PC-3 (cell line): ENCODE results near the gene ZNF576. TPM values are rescaled to one million over a fixed set of nuclear protein-coding genes. Genes with fewer than 3 reads are reported as not detected.

ENCODE experiments used
- ATAC-seq: fragments of 200-7000 bp; cut with Tn5 transposase; 2 replicates; pipeline ENCODE4 v1.9.1; 2020; ENCODE audit warnings: mild to moderate bottlenecking, moderate library complexity
- BruUV-seq: library from RNA; stranded (reverse); fragments of 400-500 nt; replicated peaks from 2 replicates; lab custom pipeline; 2021; lab: Mats Ljungman, UMichigan
- CTCF ChIA-PET: fragments of 300-600 bp; sonication (Branson Sonifier 250); formaldehyde crosslinking; loops from one replicate; lab custom pipeline; 2022; ENCODE audit warnings: antibody characterized with exemption; lab: Charles Lee
- POLR2A ChIA-PET: fragments of 300-600 bp; sonication (Branson Sonifier 250); formaldehyde crosslinking; loops from one replicate; lab custom pipeline; 2022; ENCODE audit warnings: antibody characterized with exemption; ENCODE audit not compliant: unreplicated experiment; lab: Charles Lee
- DNase-seq: peaks from one replicate; pipeline ENCODE4 v3.0.0-alpha.2; 2015
- H2AFZ ChIP-seq: fragments of 300-600 bp; sonication (generic); 2 replicates; pipeline ENCODE4 v1.6.0; 2016; ENCODE audit warnings: antibody characterized with exemption, low read length
- H3F3A ChIP-seq: fragments of 300-600 bp; sonication (generic); one replicate; pipeline ENCODE4 v1.6.0; 2017; ENCODE audit warnings: antibody characterized with exemption, low read length, control low read depth, mild to moderate bottlenecking; ENCODE audit not compliant: unreplicated experiment
- H3K27ac ChIP-seq: fragments of 300-600 bp; sonication (generic); 2 replicates; pipeline ENCODE4 v1.5.1; 2016; ENCODE audit warnings: mild to moderate bottlenecking, low read length
- H3K27me3 ChIP-seq: fragments of 300-600 bp; sonication (generic); 2 replicates; pipeline ENCODE4 v1.6.1; 2016; ENCODE audit warnings: low read length, mixed read lengths
- H3K36me3 ChIP-seq: fragments of 300-600 bp; sonication (generic); 2 replicates; pipeline ENCODE4 v1.6.1; 2016; ENCODE audit warnings: low read depth, mixed run types, low read length, mixed read lengths
- H3K4me1 ChIP-seq: fragments of 300-600 bp; sonication (generic); 2 replicates; pipeline ENCODE4 v1.5.1; 2016; ENCODE audit warnings: low read length; ENCODE audit not compliant: insufficient read depth
- H3K4me2 ChIP-seq: fragments of 300-600 bp; sonication (generic); 2 replicates; pipeline ENCODE4 v1.6.0; 2016; ENCODE audit warnings: low read length
- H3K4me3 ChIP-seq: fragments of 300-600 bp; sonication (generic); 2 replicates; pipeline ENCODE4 v1.5.1; 2016; ENCODE audit warnings: mild to moderate bottlenecking, low read length, mixed read lengths
- H3K79me2 ChIP-seq: fragments of 300-600 bp; sonication (generic); 2 replicates; pipeline ENCODE4 v1.6.1; 2017; ENCODE audit warnings: low read length, mixed read lengths
- H3K9ac ChIP-seq: fragments of 300-600 bp; sonication (generic); 2 replicates; pipeline ENCODE4 v1.6.0; 2016; ENCODE audit warnings: mild to moderate bottlenecking, low read length
- H3K9me2 ChIP-seq: fragments of 300-600 bp; sonication (generic); replicated peaks from 2 replicates; pipeline ENCODE4 v1.6.1; 2016; ENCODE audit warnings: mixed run types, low read length, mixed read lengths
- H3K9me3 ChIP-seq: fragments of 300-600 bp; sonication (generic); 2 replicates; pipeline ENCODE4 v1.6.1; 2016; ENCODE audit warnings: low read length, mixed read lengths
- H4K20me1 ChIP-seq: fragments of 300-600 bp; sonication (generic); 2 replicates; pipeline ENCODE4 v1.6.1; 2016; ENCODE audit warnings: low read length, mixed read lengths
- EZH2 ChIP-seq: fragments of 300-600 bp; sonication (generic); IDR thresholded peaks from one replicate; pipeline ENCODE4 v1.6.1; 2017; ENCODE audit warnings: antibody characterized with exemption, mild to moderate bottlenecking, low read length; ENCODE audit not compliant: unreplicated experiment
- EZH2phosphoT487 ChIP-seq: fragments of 300-600 bp; sonication (generic); IDR thresholded peaks from 2 replicates; pipeline ENCODE4 v1.6.1; 2018; ENCODE audit warnings: mild to moderate bottlenecking, antibody characterized with exemption, low read length, borderline replicate concordance
- intact Hi-C: fragments of 100-400 bp; cut with micrococcal nuclease; formaldehyde crosslinking; loops from 2 replicates; pipeline ENCODE4 v1.9.0; 2023
- total RNA-seq: library from RNA; depleted of rRNA; stranded (reverse); fragments of >200 nt; gene quantifications from 2 replicates; pipeline ENCODE4 v1.2.3, GENCODE V29; 2014
- TF ChIP-seq, protein P1 (sequence below): fragments of 300-600 bp; sonication (generic); conservative IDR thresholded peaks from 2 replicates; pipeline ENCODE4 v1.5.1; 2017; ENCODE audit warnings: antibody characterized with exemption, low read depth, mild to moderate bottlenecking, low read length

ZNF576 gene
- total RNA-seq, 1 experiment from 2014 or later, result 14.7 TPM

GRCh38 chr19:43605875-43606568 lies 9.6 kb downstream of the ZNF576 start:
- H3K9ac ChIP-seq, result no peak overlapping the region
- H3K9me2 ChIP-seq, result no peaks in the 10 kb centered on the region

GRCh38 chr19:43606569-43607229 lies 10.3 kb downstream of the ZNF576 start:
- no peak overlapping the region for H2AFZ ChIP-seq
- no peaks in the 10 kb centered on the region for H3K9me3 ChIP-seq
- no peaks in the 10 kb centered on the region for H3K36me3 ChIP-seq
- ChIA-PET POLR2A (no interaction called here), CTCF (no interaction called here)
- no peak overlapping the region for H3K4me2 ChIP-seq
- H3K4me3 ChIP-seq, result no peak overlapping the region
- intact Hi-C loops, result no loop called here
- no TSS peak for BruUV-seq
- ATAC-seq (no peak), DNase-seq (no peak)
- H3K79me2 ChIP-seq, result no peaks in the 10 kb centered on the region
- H3K27ac ChIP-seq, result no peak overlapping the region
- H3K9me2 ChIP-seq, result no peaks in the 10 kb centered on the region
- H4K20me1 ChIP-seq, result no peaks in the 10 kb centered on the region
- TF ChIP-seq EZH2phosphoT487, result no peak
- no peak for TF ChIP-seq EZH2
- TF ChIP-seq, protein P1, sequence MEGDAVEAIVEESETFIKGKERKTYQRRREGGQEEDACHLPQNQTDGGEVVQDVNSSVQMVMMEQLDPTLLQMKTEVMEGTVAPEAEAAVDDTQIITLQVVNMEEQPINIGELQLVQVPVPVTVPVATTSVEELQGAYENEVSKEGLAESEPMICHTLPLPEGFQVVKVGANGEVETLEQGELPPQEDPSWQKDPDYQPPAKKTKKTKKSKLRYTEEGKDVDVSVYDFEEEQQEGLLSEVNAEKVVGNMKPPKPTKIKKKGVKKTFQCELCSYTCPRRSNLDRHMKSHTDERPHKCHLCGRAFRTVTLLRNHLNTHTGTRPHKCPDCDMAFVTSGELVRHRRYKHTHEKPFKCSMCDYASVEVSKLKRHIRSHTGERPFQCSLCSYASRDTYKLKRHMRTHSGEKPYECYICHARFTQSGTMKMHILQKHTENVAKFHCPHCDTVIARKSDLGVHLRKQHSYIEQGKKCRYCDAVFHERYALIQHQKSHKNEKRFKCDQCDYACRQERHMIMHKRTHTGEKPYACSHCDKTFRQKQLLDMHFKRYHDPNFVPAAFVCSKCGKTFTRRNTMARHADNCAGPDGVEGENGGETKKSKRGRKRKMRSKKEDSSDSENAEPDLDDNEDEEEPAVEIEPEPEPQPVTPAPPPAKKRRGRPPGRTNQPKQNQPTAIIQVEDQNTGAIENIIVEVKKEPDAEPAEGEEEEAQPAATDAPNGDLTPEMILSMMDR, result no peak
- H3K27me3 ChIP-seq, result no peaks in the 10 kb centered on the region
- no peaks in the 10 kb centered on the region for H3K4me1 ChIP-seq
- H3F3A ChIP-seq, result no peaks in the 10 kb centered on the region
- no peak overlapping the region for H3K9ac ChIP-seq

More at GRCh38 chr19:43605875-43606568, 9.6 kb downstream of the ZNF576 start:
- Histone ChIP-seq H3K4me3 (no peak overlapping the region), H3K4me2 (no peak overlapping the region), H2AFZ (no peak overlapping the region), H3K36me3 (no peaks in the 10 kb centered on the region; the same call in 1 of the 2 replicates), H3F3A (no peaks in the 10 kb centered on the region), H3K27me3 (no peaks in the 10 kb centered on the region), H3K9me3 (no peaks in the 10 kb centered on the region), H3K4me1 (no peaks in the 10 kb centered on the region), H3K79me2 (no peaks in the 10 kb centered on the region), H4K20me1 (no peaks in the 10 kb centered on the region), H3K27ac (no peak overlapping the region)
- intact Hi-C loops, result no loop called here
- ChIA-PET CTCF (interaction anchor here (0.5 kb wide), 1 partner anchor 195 kb away, joined by 3 read pairs; no protein-coding TSS in a partner anchor), POLR2A (no interaction called here)
- no peak for TF ChIP-seq EZH2
- TF ChIP-seq EZH2phosphoT487, result no peak
- TF ChIP-seq, protein P1, result no peak
- no TSS peak for BruUV-seq
- ATAC-seq (no peak), DNase-seq (no peak)
